Neural cell (in vitro differentiated cells): ENCODE results near the gene PEA15.

ENCODE experiments used
- CTCF ChIP-seq: fragments of 450-650 bp; IDR thresholded peaks from 2 replicates; pipeline ENCODE4 v1.5.1; 2014; ENCODE audit warnings: antibody characterized with exemption, mild to moderate bottlenecking, moderate library complexity; ENCODE audit not compliant: poor library complexity, severe bottlenecking
- EP300 ChIP-seq: fragments of 450-650 bp; conservative IDR thresholded peaks from 2 replicates; pipeline ENCODE4 v1.6.1; 2014; ENCODE audit warnings: antibody characterized with exemption, mild to moderate bottlenecking, moderate library complexity; ENCODE audit not compliant: poor library complexity, severe bottlenecking
- EZH2 ChIP-seq: fragments of 200-600, 300-800 bp; shearing (Covaris generic), sonication (generic); IDR thresholded peaks from 2 replicates; pipeline ENCODE4 v1.6.1; 2014; ENCODE audit warnings: antibody characterized with exemption, low read length, borderline replicate concordance, mild to moderate bottlenecking; ENCODE audit not compliant: insufficient read depth, poor library complexity, severe bottlenecking
- POLR2AphosphoS5 ChIP-seq: IDR thresholded peaks from 2 replicates; pipeline ENCODE4 v1.6.1; 2012
- RAD21 ChIP-seq: fragments of 450-650 bp; conservative IDR thresholded peaks from 2 replicates; pipeline ENCODE4 v1.6.1; 2014; ENCODE audit warnings: antibody characterized with exemption, mild to moderate bottlenecking, moderate library complexity
- REST ChIP-seq: IDR thresholded peaks from 2 replicates; pipeline ENCODE4 v1.6.1; 2012; ENCODE audit warnings: borderline replicate concordance
- SMC3 ChIP-seq: fragments of 450-650 bp; conservative IDR thresholded peaks from 2 replicates; pipeline ENCODE4 v1.6.1; 2014; ENCODE audit warnings: antibody characterized with exemption, mild to moderate bottlenecking, moderate library complexity; ENCODE audit not compliant: poor library complexity
- TAF1 ChIP-seq: IDR thresholded peaks from 2 replicates; pipeline ENCODE4 v1.6.1; 2012; ENCODE audit warnings: low read depth

GRCh38 chr1:160193091-160193819, 11.9 kb upstream of the PEA15 start:
- TF ChIP-seq REST (no peak), CTCF (peak; percentile 97), TAF1 (no peak), EP300 (no peak), RAD21 (peak; percentile 93), EZH2 (no peak), POLR2AphosphoS5 (no peak), SMC3 (peak; percentile 94)
